CD14-positive monocyte (primary cell): Measurements from ENCODE around the gene FBXO34. TPM values are rescaled to one million over a fixed set of nuclear protein-coding genes. Genes with fewer than 3 reads are reported as not detected.

Experiments
- DNase-seq, 3 donors: peaks; one replicate each; pipeline ENCODE4 v3.0.0-alpha.2; 2011 to 2022
- H2AFZ ChIP-seq: 2 replicates; pipeline ENCODE4 v1.6.0; 2012; ENCODE audit warnings: mild to moderate bottlenecking, low read depth, low read length, inconsistent platforms; ENCODE audit not compliant: insufficient read depth, poor library complexity, severe bottlenecking
- H3K27ac ChIP-seq, 2 donors: 1 replicate in 1 of 2; 2 replicates in 1 of 2; pipeline ENCODE4 v1.5.1; 2012 to 2013; ENCODE audit warnings: low read length in 2 of 2, control low read depth in 1 of 2, inconsistent platforms in 1 of 2, low read depth in 1 of 2, mild to moderate bottlenecking in 1 of 2
- H3K27me3 ChIP-seq, 2 donors: one replicate each; pipeline versions ENCODE4 v1.6.0 to v1.6.1; 2011 to 2013; ENCODE audit warnings: low read length in 2 of 2; ENCODE audit not compliant: control insufficient read depth in 2 of 2, insufficient read depth in 2 of 2
- H3K36me3 ChIP-seq, 2 donors: replicated peaks in 1 of 2; 1 replicate in 1 of 2; 2 replicates in 1 of 2; pipeline versions ENCODE4 v1.5.1 to v1.6.1; 2012 to 2013; ENCODE audit warnings: low read length in 2 of 2, control low read depth in 1 of 2, inconsistent platforms in 1 of 2, mild to moderate bottlenecking in 1 of 2; ENCODE audit not compliant: insufficient read depth in 2 of 2, control insufficient read depth in 1 of 2
- H3K4me1 ChIP-seq, 2 donors: 1 replicate in 1 of 2; 2 replicates in 1 of 2; pipeline versions ENCODE4 v1.5.1 to v1.6.1; 2012 to 2013; ENCODE audit warnings: low read length in 2 of 2, control low read depth in 1 of 2, inconsistent platforms in 1 of 2, mild to moderate bottlenecking in 1 of 2, moderate library complexity in 1 of 2; ENCODE audit not compliant: insufficient read depth in 2 of 2, control insufficient read depth in 1 of 2
- H3K4me2 ChIP-seq: replicated peaks from 2 replicates; pipeline ENCODE3; 2012; ENCODE audit warnings: low read length, moderate library complexity, mild to moderate bottlenecking; ENCODE audit not compliant: poor library complexity, severe bottlenecking; ENCODE audit errors: extremely low read depth
- H3K4me3 ChIP-seq, 3 experiments: fragments of 200-600 bp in 1 of 3; sonication (generic) in 1 of 3; replicated peaks in 1 of 3; 1 replicate in 2 of 3; 2 replicates in 1 of 3; pipeline ENCODE4 v1.5.1; 2011 to 2013; ENCODE audit warnings: low read length in 3 of 3, mild to moderate bottlenecking in 3 of 3, control low read depth in 2 of 3, low read depth in 2 of 3, inconsistent platforms in 1 of 3, moderate library complexity in 1 of 3
- H3K79me2 ChIP-seq: 2 replicates; pipeline ENCODE4 v1.6.0; 2012; ENCODE audit warnings: mild to moderate bottlenecking, control low read depth, inconsistent platforms, low read length, moderate library complexity; ENCODE audit not compliant: insufficient read depth
- H3K9ac ChIP-seq: 2 replicates; pipeline ENCODE4 v1.6.0; 2017; ENCODE audit warnings: low read length, mild to moderate bottlenecking; ENCODE audit not compliant: insufficient read depth, poor library complexity, severe bottlenecking
- H3K9me3 ChIP-seq, 2 donors: replicated peaks in 1 of 2; 1 replicate in 1 of 2; 2 replicates in 1 of 2; pipeline versions ENCODE4 v1.5.1 to v1.6.1; 2012 to 2013; ENCODE audit warnings: low read length in 2 of 2, control low read depth in 1 of 2; ENCODE audit not compliant: control insufficient read depth in 1 of 2, insufficient read depth in 1 of 2
- H4K20me1 ChIP-seq: 2 replicates; pipeline ENCODE4 v1.6.0; 2012; ENCODE audit warnings: mild to moderate bottlenecking, low read length, control low read depth, moderate library complexity; ENCODE audit not compliant: insufficient read depth
- H3K27ac Mint-ChIP-seq, 7 donors: one replicate each; pipeline ENCODE4 v1.8.0; 2020; ENCODE audit warnings: mild to moderate bottlenecking in 7 of 7, mixed read lengths in 7 of 7, moderate library complexity in 6 of 7, inconsistent platforms in 2 of 7
- H3K27me3 Mint-ChIP-seq, 3 donors: one replicate each; pipeline ENCODE4 v1.8.0; 2021 to 2022; ENCODE audit warnings: low read depth in 3 of 3, mild to moderate bottlenecking in 3 of 3, mixed read lengths in 3 of 3, moderate library complexity in 3 of 3, inconsistent platforms in 1 of 3
- H3K36me3 Mint-ChIP-seq, 2 donors: one replicate each; pipeline ENCODE4 v1.8.0; 2020; ENCODE audit warnings: mixed read lengths in 2 of 2, inconsistent platforms in 1 of 2, mild to moderate bottlenecking in 1 of 2
- H3K4me1 Mint-ChIP-seq: one replicate; pipeline ENCODE4 v1.8.0; 2020; ENCODE audit warnings: mild to moderate bottlenecking, mixed read lengths
- H3K4me3 Mint-ChIP-seq, 2 donors: one replicate each; pipeline ENCODE4 v1.8.0; 2020; ENCODE audit warnings: mild to moderate bottlenecking in 2 of 2, mixed read lengths in 2 of 2, moderate library complexity in 1 of 2
- H3K9me3 Mint-ChIP-seq, 7 donors: one replicate each; pipeline ENCODE4 v1.8.0; 2020 to 2022; ENCODE audit warnings: mixed read lengths in 7 of 7, mild to moderate bottlenecking in 6 of 7, moderate library complexity in 6 of 7, inconsistent platforms in 2 of 7
- WGBS: methylation state at CpG from one replicate; pipeline ENCODE4 v1.1.5; 2013; ENCODE audit warnings: missing lambda C conversion rate; ENCODE audit not compliant: insufficient coverage; 5-methylcytosine and 5-hydroxymethylcytosine counted together
- intact Hi-C, 2 donors: fragments of 100-400 bp; cut with micrococcal nuclease; formaldehyde crosslinking; loops; one replicate each; pipeline versions ENCODE4 v1.15.0 to v1.15.1; 2023
- polyA plus RNA-seq, 3 donors: library from polyadenylated mRNA; depleted of rRNA in 1 of 3; unstranded in 2 of 3; stranded (reverse) in 1 of 3; fragments of 300-500 nt in 2 of 3; fragments of >200 nt in 1 of 3; fragmentation: Illumina TruSeq in 2 of 3; gene quantifications; 1 replicate in 2 of 3; 2 replicates in 1 of 3; pipeline ENCODE4 v1.2.3, GENCODE V29; 2012 to 2021
- TF ChIP-seq, protein P1 (sequence below): fragments of 200-600 bp; IDR thresholded peaks from one replicate; pipeline ENCODE4 v1.8.0; 2022; ENCODE audit warnings: antibody characterized with exemption, mild to moderate bottlenecking

Gene FBXO34
- polyA plus RNA-seq, 3 donors, result 10.3 to 18.1 (median 17.3) TPM

DNA sequence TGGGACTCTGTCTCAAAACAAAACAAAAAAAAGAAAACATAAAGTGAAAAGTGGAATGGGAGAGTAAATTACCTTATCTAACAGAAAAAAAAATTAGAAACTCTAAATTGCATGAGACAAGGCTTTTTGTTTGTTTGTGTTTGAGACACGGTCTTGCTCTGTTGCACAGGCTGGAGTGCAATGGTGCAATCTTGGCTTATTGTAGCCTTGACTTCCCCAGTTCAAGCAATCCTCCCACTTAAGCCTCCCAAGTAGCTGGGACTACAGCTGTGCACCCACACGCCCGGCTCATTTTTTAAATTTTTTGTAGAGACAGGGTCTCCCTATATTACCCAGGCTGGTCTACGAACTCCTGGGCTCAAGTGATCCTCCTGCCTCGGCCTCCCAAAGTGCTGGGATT is 17.9 kb upstream of the FBXO34 start:
- no peaks in the 10 kb centered on the region for H3K36me3 ChIP-seq
- no peaks in the 10 kb centered on the region for H3K36me3 Mint-ChIP-seq
- TF ChIP-seq, protein P1, sequence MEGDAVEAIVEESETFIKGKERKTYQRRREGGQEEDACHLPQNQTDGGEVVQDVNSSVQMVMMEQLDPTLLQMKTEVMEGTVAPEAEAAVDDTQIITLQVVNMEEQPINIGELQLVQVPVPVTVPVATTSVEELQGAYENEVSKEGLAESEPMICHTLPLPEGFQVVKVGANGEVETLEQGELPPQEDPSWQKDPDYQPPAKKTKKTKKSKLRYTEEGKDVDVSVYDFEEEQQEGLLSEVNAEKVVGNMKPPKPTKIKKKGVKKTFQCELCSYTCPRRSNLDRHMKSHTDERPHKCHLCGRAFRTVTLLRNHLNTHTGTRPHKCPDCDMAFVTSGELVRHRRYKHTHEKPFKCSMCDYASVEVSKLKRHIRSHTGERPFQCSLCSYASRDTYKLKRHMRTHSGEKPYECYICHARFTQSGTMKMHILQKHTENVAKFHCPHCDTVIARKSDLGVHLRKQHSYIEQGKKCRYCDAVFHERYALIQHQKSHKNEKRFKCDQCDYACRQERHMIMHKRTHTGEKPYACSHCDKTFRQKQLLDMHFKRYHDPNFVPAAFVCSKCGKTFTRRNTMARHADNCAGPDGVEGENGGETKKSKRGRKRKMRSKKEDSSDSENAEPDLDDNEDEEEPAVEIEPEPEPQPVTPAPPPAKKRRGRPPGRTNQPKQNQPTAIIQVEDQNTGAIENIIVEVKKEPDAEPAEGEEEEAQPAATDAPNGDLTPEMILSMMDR, result no peak
- H3K9ac ChIP-seq, result no peak overlapping the region
- no peak overlapping the region for H3K4me3 ChIP-seq
- H3K79me2 ChIP-seq, result no peaks in the 10 kb centered on the region
- no peak overlapping the region for H2AFZ ChIP-seq
- no peak overlapping the region for H3K27ac Mint-ChIP-seq
- H3K4me1 ChIP-seq, result no peaks in the 10 kb centered on the region
- WGBS, result 100% methylated on average over 1 of the region's 5 CpGs
- no peak overlapping the region for H3K27ac ChIP-seq
- no peak overlapping the region for H3K4me3 Mint-ChIP-seq
- H3K9me3 ChIP-seq, result no peaks in the 10 kb centered on the region
- H3K4me2 ChIP-seq, result no peak overlapping the region
- no peak for DNase-seq
- peaks cover 3 to 14% (median 10%) of the 10 kb centered on the region in 3 donors for H3K27me3 Mint-ChIP-seq
- no peaks in the 10 kb centered on the region for H4K20me1 ChIP-seq
- H3K27me3 ChIP-seq, result no peaks in the 10 kb centered on the region
- intact Hi-C loops, result no loop called here
- H3K9me3 Mint-ChIP-seq, result no peaks in the 10 kb centered on the region
- peaks cover 3% of the 10 kb centered on the region for H3K4me1 Mint-ChIP-seq

DNA sequence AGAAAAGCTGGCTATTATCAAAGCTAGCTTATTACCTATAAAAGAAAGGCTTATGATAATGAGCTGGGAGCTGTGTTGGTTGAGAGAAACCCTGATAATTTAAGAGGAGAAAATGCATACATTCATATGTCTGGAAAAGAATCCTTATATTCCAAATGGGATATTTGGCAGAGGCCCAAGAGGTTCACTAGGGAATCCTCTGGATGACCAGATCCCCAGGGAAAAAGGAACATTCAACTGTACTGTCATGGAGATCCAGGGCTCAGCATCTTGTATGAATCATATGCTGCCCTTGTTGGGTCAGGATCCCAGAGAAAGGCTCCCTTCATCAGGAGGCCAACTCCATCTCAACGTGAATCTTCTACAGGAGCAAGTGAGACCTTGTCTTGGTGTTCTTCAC is 16.6 kb upstream of the FBXO34 start:
- no peak overlapping the region for H3K27ac Mint-ChIP-seq
- no peaks in the 10 kb centered on the region for H3K9me3 ChIP-seq
- no peaks in the 10 kb centered on the region for H3K4me1 ChIP-seq
- no peaks in the 10 kb centered on the region for H3K36me3 Mint-ChIP-seq
- H3K36me3 ChIP-seq, result no peaks in the 10 kb centered on the region
- no peaks in the 10 kb centered on the region for H4K20me1 ChIP-seq
- WGBS, result 86% methylated on average over 1 of the region's 1 CpG
- no peak overlapping the region for H3K4me3 Mint-ChIP-seq
- intact Hi-C loops, result no loop called here
- no peak overlapping the region for H3K4me3 ChIP-seq
- H3K9ac ChIP-seq, result no peak overlapping the region
- no peaks in the 10 kb centered on the region for H3K79me2 ChIP-seq
- H3K4me2 ChIP-seq, result no peak overlapping the region
- H3K9me3 Mint-ChIP-seq, result no peaks in the 10 kb centered on the region
- H2AFZ ChIP-seq, result no peak overlapping the region
- no peak overlapping the region for H3K27ac ChIP-seq
- no peak for DNase-seq
- H3K27me3 Mint-ChIP-seq, result peaks cover 2 to 14% (median 10%) of the 10 kb centered on the region in 3 donors
- H3K27me3 ChIP-seq, result no peaks in the 10 kb centered on the region
- no peaks in the 10 kb centered on the region for H3K4me1 Mint-ChIP-seq
- TF ChIP-seq, protein P1, result no peak
